MM.1S (cell line): ENCODE measurements around the gene NANOGP8.

Experiments
- EZH2phosphoT487 ChIP-seq: fragments of 300-600 bp; sonication (generic); IDR thresholded peaks from 2 replicates; pipeline ENCODE4 v1.6.1; 2018; ENCODE audit warnings: antibody characterized with exemption, low read length
- TF ChIP-seq, protein P1 (sequence below): fragments of 300-600 bp; sonication (generic); IDR thresholded peaks from 2 replicates; pipeline ENCODE4 v1.5.1; 2016; ENCODE audit warnings: antibody characterized with exemption, low read length, mixed read lengths

DNA sequence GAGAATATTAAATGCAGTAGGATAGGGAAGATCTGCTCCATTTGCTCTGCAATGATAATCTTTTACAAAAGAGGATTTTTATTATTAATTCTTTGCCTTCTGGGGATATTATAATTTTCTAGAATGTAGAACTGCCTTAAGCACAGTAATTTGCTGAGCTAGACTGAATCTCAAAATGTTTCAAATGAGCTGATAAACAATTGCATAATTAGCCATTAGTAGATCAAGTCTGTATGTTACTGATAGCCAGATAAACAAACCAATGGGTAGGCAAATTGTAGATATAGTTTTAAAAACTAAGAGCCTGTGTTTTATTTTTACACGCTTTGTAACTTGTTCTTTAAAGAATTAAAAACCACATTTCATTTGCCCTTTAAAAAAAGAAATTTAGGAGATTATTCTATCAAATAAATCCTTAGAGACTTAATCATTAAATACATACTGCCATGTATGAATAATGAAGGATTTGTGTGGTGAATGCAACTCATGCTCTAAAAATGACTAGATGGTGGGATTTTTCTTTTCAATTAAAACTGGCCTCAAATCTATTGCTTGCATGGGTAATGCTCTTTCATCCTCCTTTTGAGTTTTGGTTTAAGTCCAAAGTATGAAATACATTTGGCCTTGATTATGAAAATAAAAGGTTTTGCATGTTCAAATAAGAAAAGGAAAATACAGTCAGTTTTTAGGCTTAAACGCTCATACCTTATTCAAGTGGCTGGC is 32.6 kb upstream of the NANOGP8 start:
- TF ChIP-seq, protein P1, sequence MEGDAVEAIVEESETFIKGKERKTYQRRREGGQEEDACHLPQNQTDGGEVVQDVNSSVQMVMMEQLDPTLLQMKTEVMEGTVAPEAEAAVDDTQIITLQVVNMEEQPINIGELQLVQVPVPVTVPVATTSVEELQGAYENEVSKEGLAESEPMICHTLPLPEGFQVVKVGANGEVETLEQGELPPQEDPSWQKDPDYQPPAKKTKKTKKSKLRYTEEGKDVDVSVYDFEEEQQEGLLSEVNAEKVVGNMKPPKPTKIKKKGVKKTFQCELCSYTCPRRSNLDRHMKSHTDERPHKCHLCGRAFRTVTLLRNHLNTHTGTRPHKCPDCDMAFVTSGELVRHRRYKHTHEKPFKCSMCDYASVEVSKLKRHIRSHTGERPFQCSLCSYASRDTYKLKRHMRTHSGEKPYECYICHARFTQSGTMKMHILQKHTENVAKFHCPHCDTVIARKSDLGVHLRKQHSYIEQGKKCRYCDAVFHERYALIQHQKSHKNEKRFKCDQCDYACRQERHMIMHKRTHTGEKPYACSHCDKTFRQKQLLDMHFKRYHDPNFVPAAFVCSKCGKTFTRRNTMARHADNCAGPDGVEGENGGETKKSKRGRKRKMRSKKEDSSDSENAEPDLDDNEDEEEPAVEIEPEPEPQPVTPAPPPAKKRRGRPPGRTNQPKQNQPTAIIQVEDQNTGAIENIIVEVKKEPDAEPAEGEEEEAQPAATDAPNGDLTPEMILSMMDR, result no peak
- no peak for TF ChIP-seq EZH2phosphoT487
